ENCODE results near the gene SPTAN1.

SPTAN1 gene

DNA sequence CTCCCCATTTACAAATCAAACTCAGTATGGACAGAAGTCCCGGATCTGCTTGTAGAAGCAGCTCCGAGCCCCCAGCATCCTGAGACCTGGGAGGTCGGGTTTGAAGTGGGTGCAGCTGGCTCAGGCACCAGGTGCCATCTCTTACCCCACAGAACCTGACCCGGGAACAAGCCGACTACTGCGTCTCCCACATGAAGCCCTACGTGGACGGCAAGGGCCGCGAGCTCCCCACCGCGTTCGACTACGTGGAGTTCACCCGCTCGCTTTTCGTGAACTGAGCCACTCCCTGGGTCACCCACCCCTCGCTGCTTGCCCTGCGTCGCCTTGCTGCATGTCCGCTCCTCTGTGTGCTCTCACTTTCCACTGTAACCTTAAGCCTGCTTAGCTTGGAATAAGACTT is 80.7 kb downstream of the SPTAN1 start:
- FAIRE-seq = no peak
- no peak for DNase-seq (ENCODE audit: insufficient read length, low spot score)

GRCh38 chr9:128633601-128634000 is 81.2 kb downstream of the SPTAN1 start:
- no peak for TF ChIP-seq CTCF (IDR thresholded peaks at IDR 0.05; ENCODE audit: insufficient read depth, missing control alignments)
- no peak for FAIRE-seq

More for the DNA sequence above, 80.7 kb downstream of the SPTAN1 start:
- no peak for TF ChIP-seq CTCF (IDR thresholded peaks at IDR 0.05; ENCODE audit: insufficient read depth, missing control alignments)

DNA sequence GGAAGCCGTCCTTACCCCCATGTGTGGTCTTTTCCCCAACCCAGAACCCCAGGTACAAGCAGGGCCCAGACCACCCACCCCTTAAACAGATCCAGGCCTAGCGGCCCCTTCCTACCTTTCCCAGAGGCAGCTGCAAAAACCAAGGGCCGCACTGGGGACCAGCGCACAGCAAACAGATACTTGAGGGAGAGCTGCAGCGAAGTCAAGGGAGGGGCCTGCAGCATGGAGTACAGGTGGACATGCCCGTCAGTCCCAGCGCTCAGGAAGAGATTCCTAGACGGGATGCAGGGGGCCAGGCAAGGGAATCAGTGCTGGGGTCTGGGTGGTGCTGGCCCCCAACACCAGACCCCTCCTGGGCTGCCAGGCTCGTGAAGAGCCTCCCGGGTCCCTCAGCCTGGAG is 81.7 kb downstream of the SPTAN1 start:
- TF ChIP-seq CTCF (IDR thresholded peaks at IDR 0.05; ENCODE audit: insufficient read depth, missing control alignments) = no peak
- FAIRE-seq (no peak), DNase-seq (ENCODE audit: insufficient read length, low spot score) (no peak)

More at GRCh38 chr9:128633601-128634000, 81.2 kb downstream of the SPTAN1 start:
- no peak for DNase-seq (ENCODE audit: insufficient read length, low spot score)

DNA sequence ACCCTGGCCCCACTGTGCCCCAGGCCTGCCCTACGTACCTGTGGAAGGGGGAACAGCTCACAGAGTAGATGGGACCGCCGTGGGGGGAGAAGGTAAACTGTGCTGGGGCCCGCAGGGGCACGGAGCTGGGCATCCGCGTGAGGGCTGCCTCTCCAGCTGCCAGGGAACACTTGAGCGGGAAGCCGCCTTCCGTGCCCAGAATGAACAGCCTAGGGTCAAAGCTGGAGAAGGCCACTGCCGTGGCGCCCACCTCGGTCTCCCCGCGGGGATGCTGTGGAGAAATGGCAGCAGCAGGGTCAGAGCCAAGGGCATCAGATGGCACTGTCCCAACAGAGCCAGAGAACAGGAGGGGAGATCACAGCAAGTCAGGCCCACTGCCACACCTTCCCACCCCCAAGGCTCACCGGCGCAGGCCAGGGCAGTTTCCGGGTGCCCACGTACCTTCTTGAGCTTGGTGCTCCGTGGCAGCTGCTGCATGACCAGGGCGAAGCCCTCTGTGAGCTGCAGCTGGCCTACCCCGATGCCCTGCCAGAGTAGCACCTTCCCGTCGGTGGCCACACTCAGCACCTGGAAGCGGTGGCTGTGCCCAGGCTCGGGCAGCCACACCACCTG is 82.4 kb downstream of the SPTAN1 start:
- no peak for TF ChIP-seq CTCF (IDR thresholded peaks at IDR 0.05; ENCODE audit: insufficient read depth, missing control alignments)
- FAIRE-seq (no peak), DNase-seq (ENCODE audit: insufficient read length, low spot score) (no peak)

DNA sequence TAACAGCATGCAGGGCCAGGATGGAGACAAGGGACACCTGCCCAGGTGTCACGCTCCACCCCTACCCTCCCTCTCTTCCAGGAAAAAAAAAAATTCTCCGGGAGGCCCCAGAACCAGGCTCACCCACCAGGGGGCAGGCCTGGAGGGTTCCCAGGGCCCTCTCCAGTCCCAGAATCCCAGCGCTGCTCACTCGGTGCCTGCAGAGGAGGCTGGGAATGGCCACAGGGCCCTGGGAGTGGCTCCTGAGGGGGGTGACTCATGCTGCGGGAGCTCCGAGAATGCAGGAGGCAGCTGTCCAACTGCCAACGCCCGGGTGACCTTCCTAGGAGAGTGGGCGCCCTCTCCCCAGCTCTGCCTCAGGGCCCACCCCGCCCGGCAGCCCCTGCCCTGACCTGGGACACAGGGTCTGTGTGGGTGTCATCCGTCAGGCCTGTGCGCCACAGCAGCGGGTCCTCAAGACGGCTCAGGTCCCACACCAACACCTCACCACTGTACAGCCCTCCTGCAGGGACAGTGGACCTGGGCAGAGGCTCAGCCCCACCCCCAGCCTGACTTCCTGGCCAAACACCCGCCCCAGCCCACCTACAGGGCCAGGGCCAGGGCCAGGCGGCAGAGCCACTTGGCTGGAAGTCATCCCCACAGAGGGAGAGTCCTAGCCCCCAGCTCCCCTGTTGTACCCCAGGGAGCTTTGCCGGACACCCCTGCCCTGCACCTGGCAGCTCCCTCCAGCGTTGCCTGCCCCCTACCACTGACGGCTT is 83.1 kb downstream of the SPTAN1 start:
- no peak for DNase-seq (ENCODE audit: insufficient read length, low spot score)
- peak; percentile 28 for TF ChIP-seq CTCF (IDR thresholded peaks at IDR 0.05; ENCODE audit: insufficient read depth, missing control alignments)
- FAIRE-seq = no peak

GRCh38 chr9:128636024-128636390 is 83.6 kb downstream of the SPTAN1 start:
- FAIRE-seq = no peak
- no peak for TF ChIP-seq CTCF (IDR thresholded peaks at IDR 0.05; ENCODE audit: insufficient read depth, missing control alignments)
- no peak for DNase-seq (ENCODE audit: insufficient read length, low spot score)

Data from D721Med (cell line).